Esophagus squamous epithelium (tissue), 4 donors: ENCODE results near the gene TOGARAM2.
"Not testable (repeated sequence)": the region's sequence is repeated elsewhere in the genome, so short reads cannot be mapped to it uniquely, and the experiment has no call there.

Source experiments
- CTCF ChIP-seq, 6 experiments: fragments of 450-650 bp in 4 of 6; fragments of 200-600 bp in 2 of 6; sonication (generic) in 2 of 6; IDR thresholded peaks; one replicate each; pipeline ENCODE4 v1.5.1; 2016 to 2019; ENCODE audit warnings: antibody characterized with exemption in 6 of 6, mild to moderate bottlenecking in 4 of 6, moderate library complexity in 4 of 6
- POLR2A ChIP-seq, 4 donors: fragments of 450-650 bp; IDR thresholded peaks; one replicate each; pipeline ENCODE4 v1.6.1; 2017; ENCODE audit warnings: antibody characterized with exemption in 4 of 4, mild to moderate bottlenecking in 4 of 4, moderate library complexity in 3 of 4

- TF ChIP-seq CTCF, POLR2A (IDR thresholded peaks at IDR 0.05): not testable (repeated sequence)
These were observed 3.1 kb upstream of the TOGARAM2 start for GRCh38 chr2:28978001-28978400.
